ENCODE data around the gene PERM1. TPM values are rescaled to one million over a fixed set of nuclear protein-coding genes. Genes with fewer than 3 reads are reported as not detected.
"Not testable (repeated sequence)": the region's sequence is repeated elsewhere in the genome, so short reads cannot be mapped to it uniquely, and the experiment has no call there.

Gene PERM1
- total and polyA plus RNA-seq, 2 of the 8 experiments (the other 6 are each of a cell fraction or from before 2014, with no cell fraction given): not detected

DNA sequence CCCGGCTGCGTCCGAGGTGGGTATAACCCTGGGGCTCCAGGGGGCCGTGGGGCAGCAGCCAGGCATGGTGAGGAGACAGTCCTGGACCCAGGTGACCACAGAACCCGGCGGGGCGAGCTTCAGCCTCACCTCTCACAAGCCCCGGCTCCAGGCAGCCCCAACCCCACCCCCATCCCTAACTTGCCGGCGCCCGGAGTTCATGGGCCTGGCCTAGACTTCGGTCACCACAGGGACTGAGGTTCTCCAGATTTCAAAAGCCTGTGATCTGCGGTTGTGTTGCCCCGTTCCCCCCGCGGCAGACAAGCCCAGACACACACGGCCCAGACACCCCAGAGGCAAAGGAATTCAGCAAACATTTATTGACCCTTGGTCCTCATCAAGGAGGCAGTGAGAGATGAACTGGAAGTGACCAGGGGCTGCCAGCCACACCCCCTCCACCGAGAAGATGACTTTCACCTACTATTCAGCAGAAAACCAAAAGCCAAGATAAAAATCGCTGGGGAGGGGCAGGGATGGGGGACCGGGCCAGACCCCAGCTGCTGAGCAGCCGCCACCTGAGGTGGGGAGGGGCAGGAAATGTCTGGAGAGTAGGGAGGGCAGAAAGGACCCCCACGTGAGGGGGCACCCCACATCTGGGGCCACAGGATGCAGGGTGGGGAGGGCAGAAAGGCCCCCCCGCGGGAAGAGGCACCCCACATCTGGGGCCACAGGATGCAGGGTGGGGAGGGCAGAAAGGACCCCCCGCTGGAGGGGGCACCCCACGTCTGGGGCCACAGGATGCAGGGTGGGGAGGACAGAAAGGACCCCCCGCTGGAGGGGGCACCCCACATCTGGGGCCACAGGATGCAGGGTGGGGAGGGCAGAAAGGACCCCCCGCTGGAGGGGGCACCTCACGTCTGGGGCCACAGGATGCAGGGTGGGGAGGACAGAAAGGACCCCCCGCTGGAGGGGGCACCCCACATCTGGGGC lies 14.1 kb upstream of the PERM1 start (continued):
- TF ChIP-seq ATF3 (IDR thresholded peaks at IDR 0.05; ENCODE audit: insufficient read depth, low read depth, low read length) (no peak), JUN (IDR thresholded peaks at IDR 0.05; ENCODE audit: low read depth, low read length) (no peak), CHD2 (IDR thresholded peaks at IDR 0.05; ENCODE audit: low read length) (no peak), HDAC6 (IDR thresholded peaks at IDR 0.05; ENCODE audit: low read depth, low read length) (no peak), POLR2AphosphoS5 (IDR thresholded peaks at IDR 0.05; ENCODE audit: low read depth, low read length) (no peak), MAFK (IDR thresholded peaks at IDR 0.05; ENCODE audit: low read depth, low read length) (no peak)

DNA sequence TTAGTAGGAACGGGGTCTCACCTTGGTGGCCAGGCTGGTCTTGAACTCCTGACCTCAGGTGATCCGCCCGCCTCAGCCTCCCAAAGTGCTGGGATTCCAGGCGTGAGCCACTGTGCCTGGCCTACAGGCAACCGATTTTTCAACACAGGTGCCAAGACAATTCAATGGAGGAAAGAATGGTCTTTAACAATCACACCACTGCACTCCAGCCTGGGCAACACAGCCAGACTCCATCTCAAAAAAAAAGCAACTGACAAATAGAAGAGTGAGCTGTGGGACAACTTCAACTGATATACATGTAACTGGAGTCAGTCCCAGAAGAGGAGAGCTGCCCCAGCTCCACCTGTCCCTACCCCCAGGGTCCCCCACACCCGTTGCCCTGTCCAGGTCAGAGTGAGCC lies 12.7 kb upstream of the PERM1 start:
- H3K27me3 ChIP-seq (replicated peaks in 1 of 4; ENCODE audit: control insufficient read depth in 3 of 4, extremely low read depth in 1 of 4, insufficient read depth in 3 of 4, low read length in 3 of 4): peaks cover 27 to 59% (median 52%) of the 10 kb centered on the region in 4 experiments

More for the DNA sequence above, 12.7 kb upstream of the PERM1 start:
- not testable (repeated sequence) for H2BK12ac ChIP-seq (ENCODE audit: low read depth, low read length); H4K8ac ChIP-seq (ENCODE audit: extremely low read depth, insufficient read depth, low read length); H2AFZ ChIP-seq (ENCODE audit: low read length); H2BK15ac ChIP-seq (ENCODE audit: low read length); H4K91ac ChIP-seq (replicated peaks; ENCODE audit: insufficient read length, low read length); H4K5ac ChIP-seq (ENCODE audit: insufficient read length, low read depth, low read length); H3K56ac ChIP-seq (replicated peaks; ENCODE audit: insufficient read length, low read depth, low read length); H2BK120ac ChIP-seq (replicated peaks; ENCODE audit: low read depth, low read length); H3K4me2 ChIP-seq (ENCODE audit: insufficient read depth in 1 of 2, low read depth in 2 of 2, low read length in 2 of 2); H3K9me3 ChIP-seq (ENCODE audit: insufficient read depth in 2 of 2, low read depth in 1 of 2, low read length in 1 of 2); H3K79me2 ChIP-seq (ENCODE audit: control insufficient read depth in 1 of 2, insufficient read depth in 2 of 2, low read length in 2 of 2); H3K9ac ChIP-seq (replicated peaks in 1 of 4; ENCODE audit: extremely low read depth in 1 of 4, low read depth in 3 of 4, low read length in 3 of 4); H3K27ac ChIP-seq (ENCODE audit: low read depth, low read length); H3K79me1 ChIP-seq (ENCODE audit: low read depth, low read length); H3K4ac ChIP-seq (replicated peaks; ENCODE audit: insufficient read length, low read depth, low read length); H3K18ac ChIP-seq (ENCODE audit: extremely low read depth, low read length); FAIRE-seq; H3K23ac ChIP-seq (ENCODE audit: insufficient read length); H3K23me2 ChIP-seq (ENCODE audit: low read depth, low read length); H2BK20ac ChIP-seq (ENCODE audit: low read length); H3K14ac ChIP-seq (ENCODE audit: insufficient read length); H2BK5ac ChIP-seq (ENCODE audit: low read depth, low read length); H4K20me1 ChIP-seq (replicated peaks in 1 of 2; ENCODE audit: control insufficient read depth in 1 of 2, insufficient read depth in 2 of 2, low read length in 2 of 2); H3K4me3 ChIP-seq (ENCODE audit: extremely low read depth in 1 of 4, insufficient read depth in 2 of 4, low read depth in 3 of 4, low read length in 4 of 4); DNase-seq (ENCODE audit: low read depth in 1 of 2, low spot score in 2 of 2)
- WGBS, 2 experiments (ENCODE audit: extremely low coverage in 1 of 2, insufficient coverage in 1 of 2, insufficient read length in 1 of 2, insufficient replicate concordance in 2 of 2, low coverage in 1 of 2, low lambda C conversion rate in 2 of 2, missing lambda C conversion rate in 1 of 2): 77% methylated on average over 6 of the region's 6 CpGs; no CpG with 5 or more reads in 1 of the 2 experiments
- CTCF ChIA-PET (ENCODE audit: partially characterized antibody): interaction anchor here (0.6 to 7.7 kb wide), 7 partner anchors 9 to 307 kb away, joined by 3 to 86 read pairs (median 3); partner anchors contain the start of gene PERM1
- POLR2A ChIA-PET (ENCODE audit: partially characterized antibody): interaction anchor here (1.3 to 1.6 kb wide), 2 partner anchors 40 to 43 kb away, joined by 4 to 8 read pairs; no protein-coding TSS in a partner anchor
- Histone ChIP-seq H3K4me1 (replicated peaks in 1 of 4; ENCODE audit: control insufficient read depth in 3 of 4, insufficient read depth in 4 of 4, low read length in 3 of 4) (peaks cover 0 to 15% (median 9%) of the 10 kb centered on the region in 4 experiments; a peak in 5 of 7 replicates), H2AK5ac (ENCODE audit: low read depth, low read length) (0 out of 2 replicates have a peak overlapping the region, but pooled peaks have one; percentile 39), H3K36me3 (ENCODE audit: control insufficient read depth in 2 of 4, insufficient read depth in 4 of 4, low read length in 3 of 4) (peaks cover 0 to 16% (median 0%) of the 10 kb centered on the region in 4 experiments; a peak in 1 of 8 replicates)
